A549 (cell line): ENCODE results near the gene FBXO24. TPM values are rescaled to one million over a fixed set of nuclear protein-coding genes. Genes with fewer than 3 reads are reported as not detected.

ENCODE experiments used
- ATAC-seq, 2 experiments: fragments of 200-7000 bp in 1 of 2; fragments of >200 bp in 1 of 2; cut with Nextera tagmentation in 1 of 2; cut with Tn5 transposase in 1 of 2; 3 replicates each; pipeline versions ENCODE4 v1.8.0 to v1.9.1; 2018 to 2020; ENCODE audit warnings: mild to moderate bottlenecking in 1 of 2, moderate library complexity in 1 of 2
- CTCF ChIA-PET: fragments of 300-600 bp; sonication (Branson Sonifier 250); formaldehyde crosslinking; extraction: SDS; loops from one replicate; lab custom pipeline; 2021; ENCODE audit warnings: antibody characterized with exemption, inconsistent platforms; lab: Yijun Ruan, JAX
- POLR2A ChIA-PET: fragments of 350-600 bp; formaldehyde crosslinking; extraction: SDS; loops from one replicate; lab custom pipeline; 2021; ENCODE audit warnings: antibody characterized with exemption, inconsistent platforms; lab: Yijun Ruan, JAX
- DNase-seq, 2 experiments: peaks; one replicate each; pipeline versions ENCODE4 v3.0.0 to v3.0.0-alpha.2; 2011 to 2016; ENCODE audit warnings: low read depth in 1 of 2, low spot score in 1 of 2
- FAIRE-seq: peaks from 2 replicates; lab custom pipeline; 2011; peaks lifted over from hg19 to GRCh38; lab: Jason Lieb, UNC
- H3K27ac ChIP-seq, 2 experiments: fragments of >200 bp; sonication (Bioruptor Twin); formaldehyde crosslinking; 3 replicates each; pipeline ENCODE4 v1.5.1; 2016 to 2017
- H3K4me1 ChIP-seq: fragments of >200 bp; sonication (Bioruptor Twin); formaldehyde crosslinking; 3 replicates; pipeline ENCODE4 v1.6.1; 2016
- H3K4me2 ChIP-seq: fragments of >200 bp; sonication (Bioruptor Twin); formaldehyde crosslinking; 3 replicates; pipeline ENCODE4 v1.6.1; 2016
- H3K4me3 ChIP-seq: fragments of >200 bp; sonication (Bioruptor Twin); formaldehyde crosslinking; 3 replicates; pipeline ENCODE4 v1.5.1; 2016
- H3K9me3 ChIP-seq: fragments of >200 bp; sonication (Bioruptor Twin); formaldehyde crosslinking; 3 replicates; pipeline ENCODE4 v1.6.1; 2016
- CBX8 ChIP-seq: fragments of 200-600 bp; sonication (generic); IDR thresholded peaks from 2 replicates; pipeline ENCODE4 v1.6.1; 2016
- CHD4 ChIP-seq: fragments of 200-600 bp; sonication (generic); IDR thresholded peaks from 2 replicates; pipeline ENCODE4 v1.6.1; 2016; ENCODE audit warnings: antibody characterized with exemption, mild to moderate bottlenecking, borderline replicate concordance
- E2F6 ChIP-seq: IDR thresholded peaks from 2 replicates; pipeline ENCODE4 v1.6.1; 2012; ENCODE audit warnings: low read depth, borderline replicate concordance
- EHMT2 ChIP-seq: fragments of 200-600 bp; sonication (generic); IDR thresholded peaks from 2 replicates; pipeline ENCODE4 v1.6.1; 2016; ENCODE audit warnings: antibody characterized with exemption, low read depth, mild to moderate bottlenecking, moderate library complexity
- EP300 ChIP-seq, 2 experiments: fragments of >200 bp; sonication (Bioruptor Twin); formaldehyde crosslinking; IDR thresholded peaks; 2 replicates in 1 of 2; 3 replicates in 1 of 2; pipeline ENCODE4 v1.6.1; 2016 to 2017
- ESRRA ChIP-seq: fragments of 150-350 bp; IDR thresholded peaks from 2 replicates; pipeline ENCODE4 v1.6.1; 2014; ENCODE audit warnings: mild to moderate bottlenecking, low read length, borderline replicate concordance
- HES2 ChIP-seq: fragments of >200 bp; sonication (Bioruptor Twin); formaldehyde crosslinking; IDR thresholded peaks from 2 replicates; pipeline ENCODE4 v1.6.1; 2016
- HEYL ChIP-seq: fragments of 250-450 bp; sonication (Bioruptor Pico); IDR thresholded peaks from 2 replicates; pipeline ENCODE4 v1.8.0; 2021; ENCODE audit warnings: mild to moderate bottlenecking, moderate library complexity
- HOXA7 ChIP-seq: fragments of 250-450 bp; sonication (Bioruptor Pico); IDR thresholded peaks from 2 replicates; pipeline ENCODE4 v1.5.0; 2020; ENCODE audit warnings: mild to moderate bottlenecking, moderate library complexity
- JUN ChIP-seq, 2 experiments: fragments of >200 bp; sonication (Bioruptor Twin); formaldehyde crosslinking; IDR thresholded peaks; 2 replicates in 1 of 2; 3 replicates in 1 of 2; pipeline ENCODE4 v1.6.1; 2016 to 2017
- KDM1A ChIP-seq: fragments of 200-600 bp; sonication (generic); IDR thresholded peaks from 2 replicates; pipeline ENCODE4 v1.6.1; 2016; ENCODE audit warnings: low read depth, mild to moderate bottlenecking
- KDM5A ChIP-seq: fragments of 200-600 bp; sonication (generic); IDR thresholded peaks from 2 replicates; pipeline ENCODE4 v1.6.1; 2016; ENCODE audit warnings: antibody characterized with exemption, mild to moderate bottlenecking
- MAX ChIP-seq: IDR thresholded peaks from 2 replicates; pipeline ENCODE4 v1.6.1; 2012
- MYC ChIP-seq: IDR thresholded peaks from 2 replicates; pipeline ENCODE4 v1.6.1; 2012; ENCODE audit warnings: mild to moderate bottlenecking, inconsistent platforms, low read length, improper control_type of control experiment, borderline replicate concordance
- NFE2L2 ChIP-seq: fragments of 150-350 bp; conservative IDR thresholded peaks from 2 replicates; pipeline ENCODE4 v1.6.1; 2014; ENCODE audit warnings: low read length
- PHF8 ChIP-seq: fragments of 200-600 bp; sonication (generic); IDR thresholded peaks from 2 replicates; pipeline ENCODE4 v1.6.1; 2016; ENCODE audit warnings: low read depth, mild to moderate bottlenecking, antibody characterized with exemption, moderate library complexity, borderline replicate concordance
- POLR2A ChIP-seq: IDR thresholded peaks from 2 replicates; pipeline ENCODE4 v1.6.1; 2012; ENCODE audit warnings: mild to moderate bottlenecking, low read length
- RCOR1 ChIP-seq: fragments of 150-350 bp; IDR thresholded peaks from 2 replicates; pipeline ENCODE4 v1.6.1; 2014; ENCODE audit warnings: antibody characterized with exemption, low read length, low read depth
- REST ChIP-seq: fragments of 200-600 bp; sonication (generic); IDR thresholded peaks from 2 replicates; pipeline ENCODE4 v1.6.1; 2016; ENCODE audit warnings: antibody characterized with exemption, mild to moderate bottlenecking, moderate library complexity
- TFCP2L1 ChIP-seq: fragments of 250-450 bp; sonication (Bioruptor Pico); IDR thresholded peaks from 2 replicates; pipeline ENCODE4 v1.5.0; 2021; ENCODE audit warnings: mild to moderate bottlenecking
- TP53 ChIP-seq: fragments of 250-450 bp; sonication (Bioruptor Pico); IDR thresholded peaks from 2 replicates; pipeline ENCODE4 v1.5.0; 2021; ENCODE audit warnings: mild to moderate bottlenecking, moderate library complexity
- USF2 ChIP-seq: fragments of 450-650 bp; IDR thresholded peaks from 2 replicates; pipeline ENCODE4 v1.6.1; 2014; ENCODE audit warnings: antibody characterized with exemption
- ZC3H11A ChIP-seq: fragments of 450-650 bp; IDR thresholded peaks from 2 replicates; pipeline ENCODE4 v1.6.1; 2014; ENCODE audit warnings: antibody characterized with exemption, mild to moderate bottlenecking
- ZFP36 ChIP-seq: fragments of 450-650 bp; IDR thresholded peaks from 2 replicates; pipeline ENCODE4 v1.6.1; 2014; ENCODE audit warnings: borderline replicate concordance; ENCODE audit not compliant: partially characterized antibody
- ZNF302 ChIP-seq: fragments of 250-450 bp; sonication (Bioruptor Pico); IDR thresholded peaks from 2 replicates; pipeline ENCODE4 v1.9.0; 2021; ENCODE audit warnings: inconsistent platforms, mild to moderate bottlenecking, moderate library complexity
- WGBS: methylation state at CpG from one replicate; pipeline ENCODE4 v1.1.6; 2017; ENCODE audit errors: missing lambda C conversion rate; 5-methylcytosine and 5-hydroxymethylcytosine counted together
- polyA plus RNA-seq, 4 experiments: library from polyadenylated mRNA; depleted of rRNA in 3 of 4; stranded (reverse); fragments of >200 nt; fragmentation: RNase III in 1 of 4; extraction: RNeasy Plus Mini Kit Qiagen cat#74134 plus additional on column Dnase treatment in 1 of 4; gene quantifications; 2 replicates in 3 of 4; 3 replicates in 1 of 4; pipeline ENCODE4 v1.2.3, GENCODE V29; 2011 to 2017

The FBXO24 gene
- polyA plus RNA-seq, 2 of the 4 experiments (the other 2 are of a cell fraction): 0.19 to 0.52 TPM

GRCh38 chr7:100614308-100614861 lies 28.3 kb downstream of the FBXO24 start (continued):
- TF ChIP-seq RCOR1: no peak
- no peak for TF ChIP-seq HOXA7 (CRISPR knock-in tag)

GRCh38 chr7:100620239-100620638 lies 34.1 kb downstream of the FBXO24 start:
- ChIA-PET POLR2A (no interaction called here), CTCF (interaction anchor here (0.9 to 2.5 kb wide), 4 partner anchors 9 to 85 kb away, joined by 3 to 19 read pairs (median 4); partner anchors contain the start of gene POP7)
- Histone ChIP-seq H3K4me1 (no peaks in the 10 kb centered on the region), H3K27ac (no peak overlapping the region), H3K4me2 (no peak overlapping the region), H3K9me3 (no peaks in the 10 kb centered on the region), H3K4me3 (no peak overlapping the region)
- ATAC-seq (no peak), FAIRE-seq (no peak), DNase-seq (no peak)
- 83% methylated on average over 6 of the region's 6 CpGs for WGBS
- no peak for TF ChIP-seq HES2

- no peaks in the 10 kb centered on the region for H3K4me1 ChIP-seq
- H3K4me3 ChIP-seq: no peak overlapping the region
- ATAC-seq (no peak), DNase-seq (no peak), FAIRE-seq (no peak)
- ChIA-PET POLR2A (interaction anchor here (0.8 kb wide), 1 partner anchor 8 kb away, joined by 4 read pairs; the partner anchor contains the start of gene MOSPD3), CTCF (interaction anchor here (0.9 to 2.5 kb wide), 6 partner anchors 9 to 232 kb away, joined by 3 to 19 read pairs (median 3); partner anchors contain the start of genes POP7 and SLC12A9)
- TF ChIP-seq TFCP2L1 (CRISPR knock-in tag) (no peak), HEYL (no peak), KDM1A (no peak), ZNF302 (CRISPR knock-in tag) (no peak), EHMT2 (no peak), ESRRA (no peak), KDM5A (no peak), MAX (no peak), EP300 (IDR thresholded peaks at IDR 0.05) (no peak), HOXA7 (CRISPR knock-in tag) (no peak), MYC (no peak), CBX8 (no peak), USF2 (no peak), ZC3H11A (no peak), TP53 (no peak), JUN (IDR thresholded peaks at IDR 0.05) (no peak), RCOR1 (no peak)
- no peak overlapping the region for H3K4me2 ChIP-seq
- 87% methylated on average over 23 of the region's 23 CpGs for WGBS
- no peak overlapping the region for H3K27ac ChIP-seq
- no peaks in the 10 kb centered on the region for H3K9me3 ChIP-seq
Observed at GRCh38 chr7:100620804-100621203, 34.7 kb downstream of the FBXO24 start.

- no peaks in the 10 kb centered on the region for H3K9me3 ChIP-seq
- WGBS: 62% methylated on average over 8 of the region's 8 CpGs
- H3K4me1 ChIP-seq: 0 out of 3 replicates have a peak, but pooled peaks cover 4% of the 10 kb centered on the region
- H3K4me2 ChIP-seq: no peak overlapping the region
- ChIA-PET CTCF (interaction anchor here (1.0 to 1.4 kb wide), 5 partner anchors 8 to 231 kb away, joined by 3 to 5 read pairs (median 3); partner anchors contain the start of genes POP7 and SLC12A9), POLR2A (no interaction called here)
- no peak for TF ChIP-seq HOXA7 (CRISPR knock-in tag)
- TF ChIP-seq E2F6: no peak
- TF ChIP-seq ZFP36: no peak
- TF ChIP-seq MAX: no peak
- no peak for TF ChIP-seq KDM5A
- no peak for TF ChIP-seq PHF8
- TF ChIP-seq ESRRA: no peak
- TF ChIP-seq NFE2L2: no peak
- TF ChIP-seq CHD4: no peak
- no peak for TF ChIP-seq POLR2A
- no peak for TF ChIP-seq REST
- ATAC-seq (no peak), FAIRE-seq (no peak), DNase-seq (no peak)
- no peak overlapping the region for H3K4me3 ChIP-seq
- H3K27ac ChIP-seq: no peak overlapping the region
Observed at GRCh38 chr7:100621554-100621953, 35.4 kb downstream of the FBXO24 start.
